HG03064 (cell line): ENCODE results near the gene PARP16.

ENCODE experiments used
- ATAC-seq: cut with Tn5 transposase; IDR thresholded peaks from one replicate; pipeline ENCODE4 v1.9.1; 2021; ENCODE audit warnings: low read depth; ENCODE audit not compliant: unreplicated experiment

Gene PARP16, protein sequence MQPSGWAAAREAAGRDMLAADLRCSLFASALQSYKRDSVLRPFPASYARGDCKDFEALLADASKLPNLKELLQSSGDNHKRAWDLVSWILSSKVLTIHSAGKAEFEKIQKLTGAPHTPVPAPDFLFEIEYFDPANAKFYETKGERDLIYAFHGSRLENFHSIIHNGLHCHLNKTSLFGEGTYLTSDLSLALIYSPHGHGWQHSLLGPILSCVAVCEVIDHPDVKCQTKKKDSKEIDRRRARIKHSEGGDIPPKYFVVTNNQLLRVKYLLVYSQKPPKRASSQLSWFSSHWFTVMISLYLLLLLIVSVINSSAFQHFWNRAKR

DNA sequence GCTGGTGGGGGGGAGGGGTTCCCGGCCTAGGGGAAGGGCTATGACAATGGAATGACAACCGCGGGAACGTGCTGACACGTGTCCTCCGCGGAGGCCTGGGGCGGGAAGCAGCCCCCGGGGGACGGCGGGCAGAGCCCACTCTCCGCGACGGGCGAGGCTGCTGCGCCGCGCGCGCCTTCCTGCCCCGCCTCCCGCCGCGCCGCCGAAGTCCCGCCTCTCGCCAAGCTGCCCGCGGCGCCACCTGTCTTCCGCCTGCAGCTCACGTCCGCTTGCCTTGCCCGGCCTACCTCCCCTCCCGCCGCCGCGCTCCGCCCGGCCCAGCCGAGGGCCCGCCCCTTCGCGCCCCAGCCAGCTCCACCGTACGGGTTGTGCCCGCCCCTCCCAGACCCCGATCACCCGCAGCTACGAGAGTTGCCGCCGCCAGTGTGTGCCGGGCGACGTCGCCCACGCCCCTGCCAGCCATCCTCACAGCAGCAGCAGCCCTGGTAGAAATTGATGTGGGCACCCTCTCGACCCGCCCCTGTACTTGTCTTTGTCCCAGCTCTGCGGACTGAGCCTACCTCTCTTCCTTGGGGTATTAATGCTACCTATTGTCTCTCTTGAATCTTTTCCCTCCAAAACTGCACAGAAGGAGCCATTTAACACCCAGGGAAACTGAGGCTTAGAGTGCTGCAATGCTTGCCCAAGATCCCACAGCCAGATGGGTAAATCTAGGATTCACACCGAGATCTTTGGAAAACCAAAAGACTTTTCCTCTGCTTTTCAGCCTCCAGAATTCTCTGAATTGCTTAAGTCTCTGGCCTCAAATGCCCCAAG lies at the start of gene PARP16:
Gene PARP16 (minus strand): TSS at position 180 of the 816 bp plus-strand sequence. CDS start 457 bp downstream, outside the sequence.
- ATAC-seq = peak; percentile 92

DNA sequence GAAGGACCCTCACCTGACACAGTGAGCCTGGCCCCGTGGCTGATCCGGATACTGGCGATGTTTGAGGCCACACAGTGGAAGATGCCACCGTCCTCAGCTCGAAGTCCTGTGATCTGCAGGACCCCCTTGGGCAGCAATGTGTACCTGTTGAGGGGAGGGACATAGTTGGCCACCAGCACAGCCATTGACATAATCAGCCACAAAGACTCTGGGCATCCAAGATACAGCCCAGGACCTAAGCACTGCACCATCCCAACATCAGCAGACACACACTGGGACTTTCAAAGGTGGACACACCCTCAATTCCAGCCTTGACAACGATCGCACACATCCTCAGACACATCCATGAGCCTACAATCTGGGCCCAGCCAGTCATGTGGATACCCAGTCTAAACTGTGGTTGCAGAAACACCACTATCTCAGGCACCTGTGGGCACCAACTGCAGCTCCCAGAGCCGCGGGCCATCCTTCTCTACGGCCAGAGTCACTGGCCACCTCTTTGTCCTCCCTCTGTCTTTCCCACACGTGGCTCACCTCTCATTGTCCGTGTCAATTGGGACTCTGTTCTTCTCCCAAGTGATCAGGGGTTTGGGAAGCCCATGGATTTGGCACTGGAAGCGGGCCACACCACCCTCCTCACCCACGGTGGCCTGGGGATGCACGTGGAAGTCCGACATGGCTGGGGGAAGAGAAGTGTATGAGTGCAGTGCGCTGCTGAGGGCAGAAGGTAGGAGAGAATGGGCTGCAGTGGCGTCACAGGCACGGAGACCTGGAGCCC lies 48.8 kb upstream of the PARP16 start:
- ATAC-seq = no peak

DNA sequence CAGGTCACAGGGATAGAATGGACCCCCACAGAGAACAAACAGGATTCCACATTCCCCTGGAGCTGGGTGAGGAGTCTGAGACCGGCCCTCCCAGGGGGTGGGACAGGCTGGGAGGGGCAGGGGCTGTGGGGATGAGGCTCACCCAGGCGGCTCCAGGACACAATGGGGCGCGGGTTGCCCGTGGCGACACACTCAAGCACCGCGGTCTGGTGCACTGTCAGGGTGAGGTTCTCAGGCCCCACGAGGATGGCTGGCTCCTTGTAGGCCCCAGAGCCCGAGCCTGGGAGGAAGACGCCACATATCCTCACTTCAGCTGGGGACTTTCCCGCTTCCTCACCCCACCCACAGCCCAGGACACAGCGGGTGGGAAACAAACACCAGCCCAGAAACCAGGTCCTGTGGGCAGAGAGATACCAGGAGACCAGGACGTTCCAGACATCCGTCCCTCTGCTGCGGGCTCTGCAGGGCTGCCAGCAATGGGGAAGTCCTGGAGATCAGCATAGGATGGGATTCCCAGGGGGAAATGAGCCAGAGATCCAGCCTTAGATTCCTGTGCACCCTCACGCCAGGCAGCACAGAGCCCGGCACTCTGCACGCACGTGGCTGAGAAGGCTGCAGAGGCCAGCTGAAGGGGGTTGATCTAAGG lies 48.0 kb upstream of the PARP16 start:
- ATAC-seq = no peak

DNA sequence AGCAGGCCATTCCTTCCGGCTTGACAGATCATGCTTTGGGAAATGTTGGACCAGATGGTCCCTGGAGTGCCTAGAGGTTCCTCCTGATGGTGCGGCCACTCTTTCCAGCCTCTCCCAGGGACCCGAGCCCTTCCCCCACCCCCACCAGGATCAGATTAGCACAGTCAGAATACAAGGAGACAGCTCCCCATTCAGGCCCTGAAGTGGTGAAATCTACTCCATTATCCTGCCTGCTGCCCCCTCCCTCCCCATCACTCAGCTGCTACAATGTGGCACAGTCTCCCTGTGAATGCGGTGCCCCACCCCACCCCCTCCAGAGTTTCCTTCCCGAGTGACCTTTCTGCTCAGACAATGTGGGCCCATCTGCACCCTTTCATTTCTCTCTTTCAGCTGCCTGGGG lies 47.2 kb upstream of the PARP16 start:
- ATAC-seq = no peak

DNA sequence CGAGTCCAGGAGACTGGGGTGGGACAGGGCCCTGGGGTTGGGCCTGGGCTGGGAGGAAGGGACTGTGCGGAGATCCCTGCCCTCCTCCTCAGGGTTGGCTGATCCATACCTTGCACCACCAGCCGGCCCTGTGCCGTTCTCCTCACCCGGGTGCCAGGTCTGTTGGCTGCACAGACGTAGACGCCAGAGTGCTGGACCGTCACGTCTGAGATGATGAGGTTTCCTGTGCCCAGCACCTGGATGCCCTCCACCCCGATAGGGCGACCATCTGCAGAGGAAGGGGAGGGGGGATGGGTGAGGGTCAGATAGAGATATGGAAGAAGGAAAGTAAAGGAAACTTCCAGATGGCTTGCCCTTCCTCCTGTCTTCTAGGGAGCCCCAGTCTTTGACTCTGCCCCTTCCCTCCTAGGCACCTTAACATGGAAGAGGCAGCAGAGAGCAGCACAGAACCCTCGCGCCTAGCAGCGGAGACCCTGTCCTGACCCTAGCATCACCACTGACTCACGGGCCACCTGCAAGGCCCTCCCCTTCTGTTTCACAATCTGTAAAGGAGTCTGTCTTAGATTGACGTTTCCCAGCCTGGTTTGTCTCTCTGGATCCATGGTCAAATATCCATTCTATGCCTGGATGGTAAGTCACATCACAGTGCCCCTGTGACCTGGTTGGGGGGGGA lies 46.6 kb upstream of the PARP16 start:
- no peak for ATAC-seq

DNA sequence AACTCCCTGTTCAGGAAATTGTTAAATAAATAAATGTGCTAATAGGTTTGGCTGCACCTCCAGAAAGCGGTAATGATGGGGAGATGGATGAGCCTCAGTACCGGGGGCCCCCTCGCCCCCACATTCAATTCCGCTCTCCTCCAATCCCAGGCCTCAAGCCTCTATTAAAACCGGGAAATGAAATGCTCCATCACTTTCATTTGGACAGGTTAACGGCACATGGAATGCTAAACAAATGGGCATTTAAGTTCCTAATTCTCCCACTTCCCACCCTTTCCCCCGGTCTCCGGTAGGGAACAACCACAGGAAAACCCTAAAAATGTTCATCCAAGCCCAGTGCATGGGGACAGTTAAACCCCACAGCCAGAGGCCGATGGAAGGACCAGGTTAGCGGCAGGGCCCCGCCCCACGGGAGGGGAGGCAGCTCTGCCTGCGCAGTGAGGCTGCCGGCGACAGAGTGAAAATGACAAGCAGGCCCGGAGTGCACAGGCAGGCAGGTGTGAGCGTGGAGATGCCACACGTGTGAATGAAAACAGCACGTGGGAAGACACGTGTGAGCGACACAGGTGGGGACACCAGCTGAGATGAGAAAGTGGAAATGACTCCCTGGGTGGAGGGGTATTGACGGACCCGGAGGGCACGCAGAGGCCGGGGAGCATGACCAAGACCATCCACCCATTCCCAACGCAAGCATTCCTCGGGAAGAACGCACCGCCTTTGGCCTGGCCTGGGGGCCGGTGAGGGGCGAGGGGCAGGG lies 45.9 kb upstream of the PARP16 start:
- ATAC-seq = no peak

- ATAC-seq = no peak
Measured at GRCh38 chr15:65331811-65332210, 45.1 kb upstream of the PARP16 start.

DNA sequence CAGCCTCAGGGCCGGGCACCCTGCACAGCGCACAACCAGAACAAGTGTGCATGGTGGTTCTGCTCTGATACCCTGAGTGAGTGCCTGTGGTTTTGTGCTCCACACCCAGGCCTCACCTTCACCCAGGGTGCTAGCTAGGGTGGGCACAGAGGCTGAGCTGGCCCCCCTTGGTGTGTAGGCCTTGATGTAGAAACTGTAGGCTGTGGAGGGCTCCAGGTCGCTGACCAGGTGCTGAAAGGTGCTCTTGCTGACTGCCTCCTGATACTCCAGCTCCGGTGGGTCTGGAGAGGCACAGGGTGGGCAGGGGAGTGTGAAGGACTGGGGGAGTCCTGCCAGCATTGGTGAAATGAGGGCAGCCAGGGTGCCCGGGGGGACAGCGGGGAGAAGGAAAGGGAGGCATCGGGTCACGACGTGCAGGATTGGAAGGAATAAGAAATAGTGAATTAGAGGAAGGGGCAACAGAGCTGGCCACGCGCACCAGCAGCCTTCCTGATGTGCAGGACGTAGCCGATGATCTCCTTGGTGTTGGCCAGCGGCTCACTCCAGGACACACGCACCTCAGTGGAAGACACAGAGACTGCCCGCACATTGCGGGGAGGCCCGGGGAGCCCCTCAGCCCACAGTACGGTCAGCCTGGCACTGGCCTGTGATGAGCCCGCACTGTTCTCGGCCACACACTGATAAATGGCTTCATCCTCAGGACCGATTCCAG lies 44.4 kb upstream of the PARP16 start:
- ATAC-seq = no peak

DNA sequence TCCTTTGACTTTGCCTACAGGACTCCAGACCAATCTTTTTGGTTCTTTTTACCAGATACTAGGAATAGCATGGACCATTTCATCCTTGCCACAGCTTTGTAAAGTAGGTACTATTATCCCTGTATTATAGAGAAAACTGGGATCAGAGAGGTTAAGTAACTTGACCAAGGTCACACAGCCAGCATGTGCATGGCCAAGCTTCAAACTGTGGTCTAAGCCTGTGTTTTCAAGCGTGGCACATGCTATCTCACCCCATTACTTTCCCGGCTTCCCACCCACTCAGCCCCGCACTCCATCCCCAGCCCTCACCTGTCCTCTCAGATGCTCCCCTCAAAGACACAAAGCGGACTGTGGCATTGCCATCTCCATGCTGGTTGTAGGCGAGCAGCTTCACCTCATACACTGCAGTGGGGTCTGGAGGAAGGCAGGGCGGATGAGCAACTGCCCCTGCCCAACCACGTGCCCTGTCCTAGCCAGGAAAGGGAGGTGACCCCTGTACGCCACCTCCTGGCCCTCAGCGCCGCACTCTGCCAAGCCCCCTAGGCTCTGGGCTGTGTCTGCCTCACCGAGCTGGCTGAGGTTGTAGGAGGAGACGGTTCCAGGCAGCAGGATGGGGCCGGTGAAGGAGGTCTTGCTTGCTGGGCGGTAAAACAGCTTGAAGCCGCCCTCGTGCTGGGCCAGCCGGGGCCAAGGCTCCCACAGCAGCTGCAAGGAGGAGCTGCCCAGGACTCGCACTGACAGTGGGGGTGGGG lies 43.5 kb upstream of the PARP16 start:
- ATAC-seq = no peak

DNA sequence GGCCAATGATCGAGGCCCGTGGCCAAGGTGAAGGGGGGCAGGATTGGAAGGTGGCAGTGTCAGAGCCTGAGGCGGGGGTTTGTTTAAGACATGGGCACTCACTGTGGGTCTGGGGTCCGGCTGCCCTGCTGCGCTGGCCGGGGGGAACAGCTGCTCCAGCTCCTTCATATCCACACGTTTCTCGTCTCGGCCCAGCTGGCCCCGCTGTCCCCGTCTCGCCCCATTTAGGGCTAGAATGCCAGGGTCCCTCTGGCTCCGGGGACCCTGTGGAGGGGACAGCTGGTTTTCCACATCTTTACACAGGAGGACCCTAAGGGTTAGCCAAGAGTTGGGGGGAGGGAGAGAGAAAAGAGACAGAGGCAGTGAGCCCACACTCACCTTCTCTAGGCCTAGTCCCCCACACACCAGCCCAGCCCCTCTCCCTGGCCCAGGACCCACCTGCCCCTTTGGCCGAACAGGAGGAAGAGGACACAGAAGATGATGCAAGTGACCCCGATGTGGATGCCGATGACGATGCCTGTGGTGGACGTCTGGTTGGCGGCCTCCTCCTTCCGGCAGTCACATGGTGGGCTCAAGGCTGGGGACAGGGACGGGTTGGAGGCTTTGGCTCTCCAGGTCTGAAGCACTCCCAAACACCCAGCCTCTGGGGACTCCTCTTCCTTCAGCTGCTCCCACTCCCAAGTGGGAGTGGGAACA lies 42.8 kb upstream of the PARP16 start:
- no peak for ATAC-seq

DNA sequence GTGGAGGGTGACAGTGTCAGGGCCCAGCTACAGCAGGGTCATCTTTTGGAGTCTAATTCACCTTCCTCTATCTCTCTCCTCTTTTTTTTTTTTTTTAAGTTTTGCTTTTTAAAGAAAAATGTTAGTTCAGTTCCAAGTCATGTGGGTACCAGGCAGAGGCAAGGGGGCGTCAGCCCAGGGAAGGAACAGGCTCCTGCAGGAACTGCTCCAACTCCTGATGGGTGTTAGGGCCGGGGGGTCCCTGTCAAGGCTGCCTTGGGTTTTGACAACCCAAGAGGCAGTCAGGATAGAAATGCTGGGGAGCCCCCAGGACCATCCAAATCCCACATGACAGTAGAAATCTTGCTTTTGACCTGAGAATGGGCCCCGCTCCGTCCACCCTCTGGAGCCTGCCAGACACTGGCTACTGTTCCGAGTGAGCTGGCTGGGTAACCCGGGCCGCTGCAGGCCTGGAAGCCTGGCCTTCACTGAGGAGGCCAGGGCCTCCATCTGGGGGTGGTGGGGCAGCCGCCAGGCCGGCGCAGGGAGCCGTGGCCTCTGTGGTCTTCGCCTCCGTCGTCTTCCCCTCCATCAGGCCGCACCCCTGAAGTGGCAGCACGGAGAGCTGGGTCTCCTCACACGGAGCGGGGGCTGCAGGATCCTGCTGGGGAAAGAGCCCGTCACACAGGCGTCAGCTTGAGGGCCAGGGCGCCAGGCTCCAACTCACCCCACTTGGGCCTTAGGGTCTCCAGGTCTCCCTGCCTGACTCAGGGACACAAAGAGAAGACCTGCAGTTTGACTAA lies 42.0 kb upstream of the PARP16 start:
- ATAC-seq = no peak

DNA sequence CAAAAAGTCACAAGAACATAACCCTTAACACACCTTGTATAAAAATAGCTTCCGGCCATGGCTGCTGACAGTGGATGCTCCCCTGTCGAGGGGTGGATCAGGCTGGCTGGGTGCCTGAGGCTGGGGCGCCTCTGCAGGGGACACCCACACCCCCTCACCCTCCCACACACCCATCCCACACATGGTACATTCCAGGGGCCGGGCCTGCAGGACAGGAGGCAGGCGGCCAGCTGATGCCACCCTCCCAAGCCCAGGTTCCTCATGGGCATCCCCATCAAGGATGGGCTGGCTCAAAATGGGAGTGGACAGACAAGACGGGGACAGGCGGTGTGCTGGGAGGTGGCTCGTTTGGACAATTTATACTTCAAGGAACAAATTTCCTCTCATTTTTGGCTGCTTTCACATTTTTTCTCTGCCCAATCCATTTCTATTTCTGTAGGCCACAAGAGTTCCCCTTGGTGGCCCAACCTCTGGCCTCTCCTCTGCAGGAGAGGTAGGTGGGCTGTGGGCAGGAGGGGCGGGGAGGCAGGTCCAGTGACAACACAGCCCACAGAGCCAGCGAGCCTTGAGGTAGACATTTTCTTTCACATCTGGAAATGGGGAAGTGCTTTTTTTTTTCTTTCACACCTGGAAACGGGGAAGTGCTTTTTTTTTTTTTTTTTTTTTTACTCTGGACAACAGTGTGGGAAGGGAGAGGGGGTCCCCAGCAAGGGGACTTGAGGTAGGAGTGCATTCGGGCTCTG lies 41.1 kb upstream of the PARP16 start:
- no peak for ATAC-seq

DNA sequence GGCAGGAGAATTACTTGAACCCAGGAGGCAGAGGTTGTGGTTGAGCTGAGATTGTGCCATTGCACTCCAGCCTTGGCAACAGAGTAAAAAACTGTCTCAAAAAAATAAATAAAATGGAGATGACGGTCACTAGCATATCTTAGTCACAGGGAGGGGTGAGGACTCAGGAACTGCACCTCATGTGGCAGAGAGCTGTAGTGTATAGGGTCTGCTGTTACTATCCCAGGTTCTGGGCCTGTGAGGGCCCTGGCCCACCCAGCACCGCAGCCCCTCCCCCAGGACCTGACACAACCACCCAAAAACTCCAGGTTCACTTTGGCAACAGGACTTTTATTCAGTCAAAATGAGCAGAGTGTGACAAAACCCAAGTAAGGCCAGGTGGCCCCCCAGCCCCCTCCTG lies 40.1 kb upstream of the PARP16 start:
- ATAC-seq = no peak

GRCh38 chr15:65326117-65326526 lies 39.4 kb upstream of the PARP16 start:
- no peak for ATAC-seq

GRCh38 chr15:65323071-65323511 lies 36.4 kb upstream of the PARP16 start:
- ATAC-seq = no peak

GRCh38 chr15:65318870-65319356 lies 32.2 kb upstream of the PARP16 start:
- no peak for ATAC-seq
